A673 (cell line): Measurements from ENCODE around the gene ATOH8. TPM values are rescaled to one million over a fixed set of nuclear protein-coding genes. Genes with fewer than 3 reads are reported as not detected.

Source experiments
- BruUV-seq: library from RNA; stranded (reverse); fragments of 400-500 nt; replicated peaks from 2 replicates; lab custom pipeline; 2021; lab: Mats Ljungman, UMichigan
- CTCF ChIA-PET: fragments of 300-600 bp; sonication (Branson Sonifier 250); formaldehyde crosslinking; loops from one replicate; lab custom pipeline; 2022; ENCODE audit warnings: antibody characterized with exemption; lab: Charles Lee
- POLR2A ChIA-PET: fragments of 300-600 bp; sonication (Branson Sonifier 250); formaldehyde crosslinking; loops from one replicate; lab custom pipeline; 2022; ENCODE audit warnings: antibody characterized with exemption; ENCODE audit not compliant: low non-redundant PET; lab: Charles Lee
- DNase-seq: peaks from one replicate; pipeline ENCODE4 v3.0.0-alpha.2; 2015; ENCODE audit warnings: low spot score
- H3K27ac ChIP-seq: fragments of 200-600 bp; sonication (generic); 2 replicates; pipeline ENCODE4 v1.5.1; 2016; ENCODE audit warnings: mixed run types, low read depth, mild to moderate bottlenecking, mixed read lengths, antibody characterized with exemption, low read length; ENCODE audit not compliant: poor library complexity, severe bottlenecking
- H3K27me3 ChIP-seq: fragments of 200-600 bp; sonication (generic); replicated peaks from 2 replicates; pipeline ENCODE4 v1.6.1; 2017; ENCODE audit warnings: mixed run types, low read depth, mild to moderate bottlenecking, mixed read lengths, antibody characterized with exemption, low read length; ENCODE audit not compliant: insufficient read depth, poor library complexity
- H3K36me3 ChIP-seq: fragments of 200-600 bp; sonication (generic); 2 replicates; pipeline ENCODE4 v1.6.1; 2016; ENCODE audit warnings: mixed run types, mild to moderate bottlenecking, mixed read lengths, antibody characterized with exemption, low read length; ENCODE audit not compliant: insufficient read depth, poor library complexity, severe bottlenecking
- H3K4me1 ChIP-seq: fragments of 200-600 bp; sonication (generic); 2 replicates; pipeline ENCODE4 v1.6.1; 2017; ENCODE audit warnings: mixed run types, mild to moderate bottlenecking, mixed read lengths, antibody characterized with exemption, low read length; ENCODE audit not compliant: insufficient read depth, poor library complexity, severe bottlenecking
- H3K4me3 ChIP-seq: fragments of 200-600 bp; sonication (generic); 2 replicates; pipeline ENCODE4 v1.5.1; 2016; ENCODE audit warnings: low read depth, mixed run types, mild to moderate bottlenecking, mixed read lengths, low read length; ENCODE audit not compliant: poor library complexity, severe bottlenecking
- H3K9me3 ChIP-seq: fragments of 200-600 bp; sonication (generic); 2 replicates; pipeline ENCODE4 v1.6.1; 2016; ENCODE audit warnings: mixed run types, low read depth, mild to moderate bottlenecking, mixed read lengths, antibody characterized with exemption, low read length; ENCODE audit not compliant: poor library complexity, severe bottlenecking
- EZH2 ChIP-seq: fragments of 200-600 bp; sonication (generic); IDR thresholded peaks from 2 replicates; pipeline ENCODE4 v1.6.1; 2017; ENCODE audit warnings: borderline replicate concordance, low read depth, mild to moderate bottlenecking, mixed read lengths, antibody characterized with exemption, low read length; ENCODE audit not compliant: poor library complexity, severe bottlenecking
- intact Hi-C: fragments of 100-400 bp; cut with micrococcal nuclease; formaldehyde crosslinking; loops from one replicate; pipeline ENCODE4 v1.10.0; 2022; ENCODE audit not compliant: unreplicated experiment
- total RNA-seq: library from RNA; stranded (reverse); gene quantifications from 2 replicates; pipeline ENCODE4 v1.2.3, GENCODE V29; 2021
- TF ChIP-seq, protein P1 (sequence below): fragments of 300-800, 200-600 bp; sonication (generic); conservative IDR thresholded peaks from 2 replicates; pipeline ENCODE4 v1.5.1; 2017; ENCODE audit warnings: low read depth, mild to moderate bottlenecking, antibody characterized with exemption, low read length, moderate library complexity, mixed read lengths

The ATOH8 gene
- total RNA-seq, 1 experiment from 2014 or later = 4.6 TPM

DNA sequence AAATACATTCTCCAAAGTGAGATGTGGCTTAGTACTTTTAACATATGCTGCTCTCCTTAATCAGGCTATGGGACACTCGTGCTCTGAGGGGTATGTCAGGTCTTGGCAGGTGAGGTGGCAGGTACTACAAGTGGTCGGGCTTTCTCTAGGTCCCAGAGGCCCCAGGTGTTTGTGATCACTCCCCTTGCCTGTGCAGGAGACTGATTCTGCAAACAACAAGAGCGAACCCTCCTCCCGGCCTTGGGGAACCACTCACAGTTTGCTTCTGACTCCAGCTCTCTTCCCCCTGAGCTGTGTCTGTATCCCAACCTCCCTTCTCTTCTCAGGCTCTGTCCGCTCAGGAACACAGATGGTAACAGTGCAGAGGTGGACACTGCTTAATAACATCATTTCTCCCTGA, 48.1 kb downstream of the ATOH8 start:
- POLR2A ChIA-PET = no interaction called here

DNA sequence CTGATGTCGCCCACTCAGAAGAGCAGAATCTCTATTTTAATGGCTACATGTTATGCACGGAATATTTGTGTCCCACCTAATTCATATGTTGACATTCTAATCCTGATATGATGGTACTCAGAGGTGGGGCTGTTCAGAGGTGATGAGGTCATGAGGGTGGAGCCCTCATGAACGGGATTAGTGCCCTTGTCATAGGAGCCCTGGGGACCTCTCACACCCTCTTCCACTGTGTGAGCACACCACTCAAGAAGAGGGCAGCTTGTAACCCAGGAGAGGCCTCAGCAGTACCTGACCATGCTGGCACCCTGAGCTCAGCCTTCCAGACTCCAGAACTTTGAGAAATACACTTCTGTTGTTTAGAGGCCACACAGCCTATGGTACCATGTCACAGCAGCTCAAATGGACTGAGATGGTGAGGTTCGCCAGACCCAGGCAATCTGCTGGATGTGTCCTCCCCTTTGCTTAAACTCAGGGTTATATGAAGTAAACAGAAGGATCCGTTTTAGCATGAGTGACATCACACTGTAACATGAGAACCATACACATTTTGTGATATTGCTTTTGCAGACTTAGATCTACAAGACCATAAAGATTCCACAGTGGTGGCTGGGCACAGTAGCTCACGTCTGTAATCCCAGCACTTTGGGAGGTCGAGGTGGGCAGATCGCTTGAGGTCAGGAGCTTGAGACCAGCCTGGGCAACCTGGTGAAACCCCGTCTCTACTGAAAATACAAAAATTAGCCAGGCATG, 48.7 kb downstream of the ATOH8 start:
- POLR2A ChIA-PET = no interaction called here

More for the DNA sequence above, 48.1 kb downstream of the ATOH8 start:
- no peak for DNase-seq
- no TSS peak for BruUV-seq
- peaks cover 6% of the 10 kb centered on the region for H3K4me1 ChIP-seq
- H3K4me3 ChIP-seq = no peak overlapping the region
- no peaks in the 10 kb centered on the region for H3K27me3 ChIP-seq
- intact Hi-C loops = no loop called here
- CTCF ChIA-PET = interaction anchor here (0.7 kb wide), 1 partner anchor 59 kb away, joined by 3 read pairs; no protein-coding TSS in a partner anchor
- H3K36me3 ChIP-seq = no peaks in the 10 kb centered on the region
- H3K27ac ChIP-seq = no peak overlapping the region
- TF ChIP-seq EZH2 = no peak
- TF ChIP-seq, protein P1, sequence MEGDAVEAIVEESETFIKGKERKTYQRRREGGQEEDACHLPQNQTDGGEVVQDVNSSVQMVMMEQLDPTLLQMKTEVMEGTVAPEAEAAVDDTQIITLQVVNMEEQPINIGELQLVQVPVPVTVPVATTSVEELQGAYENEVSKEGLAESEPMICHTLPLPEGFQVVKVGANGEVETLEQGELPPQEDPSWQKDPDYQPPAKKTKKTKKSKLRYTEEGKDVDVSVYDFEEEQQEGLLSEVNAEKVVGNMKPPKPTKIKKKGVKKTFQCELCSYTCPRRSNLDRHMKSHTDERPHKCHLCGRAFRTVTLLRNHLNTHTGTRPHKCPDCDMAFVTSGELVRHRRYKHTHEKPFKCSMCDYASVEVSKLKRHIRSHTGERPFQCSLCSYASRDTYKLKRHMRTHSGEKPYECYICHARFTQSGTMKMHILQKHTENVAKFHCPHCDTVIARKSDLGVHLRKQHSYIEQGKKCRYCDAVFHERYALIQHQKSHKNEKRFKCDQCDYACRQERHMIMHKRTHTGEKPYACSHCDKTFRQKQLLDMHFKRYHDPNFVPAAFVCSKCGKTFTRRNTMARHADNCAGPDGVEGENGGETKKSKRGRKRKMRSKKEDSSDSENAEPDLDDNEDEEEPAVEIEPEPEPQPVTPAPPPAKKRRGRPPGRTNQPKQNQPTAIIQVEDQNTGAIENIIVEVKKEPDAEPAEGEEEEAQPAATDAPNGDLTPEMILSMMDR = no peak
- no peaks in the 10 kb centered on the region for H3K9me3 ChIP-seq

DNA sequence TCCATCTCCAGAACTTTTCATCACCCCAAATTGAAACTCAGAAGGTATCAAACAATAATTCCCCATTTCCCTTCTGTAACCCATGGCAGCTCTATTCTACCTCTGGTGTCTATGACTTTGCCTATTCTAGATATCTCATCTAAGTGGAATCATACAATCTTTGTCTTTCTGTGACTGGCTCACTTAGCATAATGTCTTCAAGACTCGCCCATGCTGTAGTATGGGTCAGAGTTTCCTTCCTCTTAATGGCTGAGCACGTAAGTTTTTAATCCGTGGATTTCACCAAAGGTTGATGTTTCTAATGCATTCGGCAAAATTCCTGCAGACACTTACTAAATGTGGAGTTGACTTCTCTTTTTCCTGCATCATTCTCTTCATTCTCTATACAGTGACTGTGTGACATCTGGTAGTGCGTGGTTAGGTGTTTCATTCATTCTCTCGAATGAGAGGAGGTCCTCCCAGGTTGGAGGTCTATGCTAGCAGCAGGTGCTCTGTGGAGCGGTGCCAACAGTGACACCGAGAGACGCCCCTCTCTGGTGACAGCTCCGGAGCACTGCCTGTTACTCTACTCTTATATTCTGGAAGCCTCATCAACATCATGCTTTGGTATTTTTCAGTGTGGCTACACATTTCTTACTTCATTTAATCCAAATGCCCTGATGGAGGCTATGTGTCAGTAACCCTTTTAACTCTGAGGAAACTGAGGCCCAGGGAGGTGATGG, 50.1 kb downstream of the ATOH8 start:
- TF ChIP-seq EZH2 = no peak
- TF ChIP-seq, protein P1 = no peak
- intact Hi-C loops = loop anchor here (2.0 kb wide), 1 partner anchor 53 kb away; no protein-coding TSS in a partner anchor
- Histone ChIP-seq H3K27ac (no peak overlapping the region), H3K36me3 (no peaks in the 10 kb centered on the region), H3K27me3 (no peaks in the 10 kb centered on the region), H3K9me3 (no peaks in the 10 kb centered on the region), H3K4me3 (no peak overlapping the region), H3K4me1 (peaks cover 6% of the 10 kb centered on the region)
- ChIA-PET CTCF (no interaction called here), POLR2A (no interaction called here)
- no peak for DNase-seq
- no TSS peak for BruUV-seq

More for the DNA sequence above, 48.7 kb downstream of the ATOH8 start:
- peaks cover 6% of the 10 kb centered on the region for H3K4me1 ChIP-seq
- intact Hi-C loops = no loop called here
- no peaks in the 10 kb centered on the region for H3K36me3 ChIP-seq
- H3K27me3 ChIP-seq = no peaks in the 10 kb centered on the region
- no peaks in the 10 kb centered on the region for H3K9me3 ChIP-seq
- no peak overlapping the region for H3K27ac ChIP-seq
- TF ChIP-seq, protein P1 = no peak
- TF ChIP-seq EZH2 = no peak
- no TSS peak for BruUV-seq
- CTCF ChIA-PET = interaction anchor here (0.7 kb wide), 2 partner anchors 11 to 60 kb away, joined by 3 to 6 read pairs; no protein-coding TSS in a partner anchor
- H3K4me3 ChIP-seq = no peak overlapping the region
- DNase-seq = peak; percentile 15
